Measurements from ENCODE around the gene BCR.

Gene BCR

DNA sequence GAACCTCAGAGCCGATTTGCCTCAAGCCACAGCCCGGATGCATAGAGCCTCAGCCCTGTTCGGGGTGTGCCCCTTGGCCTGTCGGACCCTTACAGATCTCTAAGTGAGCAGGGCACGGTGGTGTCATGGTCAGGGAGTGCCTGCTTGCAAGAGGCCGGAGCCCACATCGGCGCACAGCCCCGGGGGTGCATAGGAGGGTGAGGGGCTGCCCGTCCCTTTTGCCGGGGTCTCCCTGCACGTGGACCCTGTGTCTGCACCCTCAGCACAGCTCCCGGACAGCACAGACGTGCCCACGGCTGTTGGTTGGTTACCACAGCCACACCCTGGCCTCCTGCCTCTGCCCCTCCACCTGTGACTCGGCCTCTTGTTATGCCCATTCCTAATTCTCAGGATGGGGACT, 28.5 kb upstream of the BCR start:
- DNase-seq: no peak

DNA sequence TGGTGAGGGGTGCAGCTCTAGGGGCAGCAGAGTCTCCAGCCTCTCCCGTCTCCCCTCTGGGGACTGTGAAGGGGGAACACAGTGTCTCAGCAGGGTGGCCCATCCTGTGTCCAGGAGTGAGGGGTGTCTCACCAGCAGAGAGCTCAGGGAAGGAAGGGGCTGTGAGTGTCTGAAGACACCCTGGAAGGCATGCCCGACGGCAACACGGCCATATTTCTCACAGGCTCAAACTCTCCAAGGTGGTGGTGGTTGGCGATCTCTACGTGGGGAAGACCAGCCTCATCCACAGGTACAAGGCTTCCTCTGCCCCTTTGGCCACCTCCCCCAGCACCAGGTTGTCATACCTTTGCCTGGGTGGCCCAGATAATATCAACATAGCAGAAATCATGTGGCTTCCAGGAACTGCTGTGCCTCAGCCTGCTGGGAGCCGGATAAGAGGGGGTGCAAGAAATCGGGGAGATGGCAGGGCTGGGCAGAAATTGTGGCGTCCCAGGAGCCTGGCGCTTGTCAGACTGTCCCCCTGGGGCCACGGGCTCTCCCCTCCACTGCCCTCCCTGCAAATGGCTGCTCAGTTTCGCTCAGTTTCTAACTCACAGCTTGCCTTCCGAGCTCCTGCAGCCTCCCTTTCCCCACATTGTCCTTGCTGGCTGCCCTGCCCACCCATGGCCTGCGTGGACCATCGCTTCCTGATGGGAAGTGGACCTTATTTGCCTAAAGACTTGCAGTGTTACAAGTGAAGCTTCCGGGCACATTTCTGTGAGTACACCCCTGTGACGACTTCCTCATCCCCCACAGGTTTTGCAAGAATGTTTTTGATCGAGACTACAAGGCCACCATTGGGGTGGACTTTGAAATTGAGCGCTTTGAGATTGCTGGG, 27.8 kb upstream of the BCR start:
- DNase-seq: no peak

DNA sequence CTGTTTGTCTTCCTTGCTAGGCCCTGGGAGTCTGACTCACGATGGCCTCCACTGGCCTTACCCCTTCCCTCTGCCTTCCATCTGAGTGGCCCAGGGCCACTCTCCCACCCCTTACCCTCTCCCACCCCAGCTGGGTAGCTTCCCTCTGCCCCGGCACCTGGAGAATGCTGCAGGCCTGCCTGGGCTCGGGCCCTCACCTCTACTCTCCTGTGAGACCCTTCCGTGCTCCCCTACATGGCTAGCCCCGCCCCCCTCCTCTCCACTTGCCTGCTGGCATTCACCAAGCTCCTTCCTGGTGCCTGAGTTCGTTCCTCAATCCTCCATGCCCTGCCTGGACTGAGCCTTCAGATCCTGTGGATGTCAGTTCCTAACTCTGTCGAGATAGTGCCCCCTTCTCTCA, 26.3 kb upstream of the BCR start:
- no peak for DNase-seq

GRCh38 chr22:23154461-23154860, 25.8 kb upstream of the BCR start:
- no peak for DNase-seq

GRCh38 chr22:23155143-23155542, 25.2 kb upstream of the BCR start:
- DNase-seq: no peak

- DNase-seq: no peak
Observed at GRCh38 chr22:23155831-23156230, 24.5 kb upstream of the BCR start.

GRCh38 chr22:23156286-23156685, 24.0 kb upstream of the BCR start:
- no peak for DNase-seq

DNA sequence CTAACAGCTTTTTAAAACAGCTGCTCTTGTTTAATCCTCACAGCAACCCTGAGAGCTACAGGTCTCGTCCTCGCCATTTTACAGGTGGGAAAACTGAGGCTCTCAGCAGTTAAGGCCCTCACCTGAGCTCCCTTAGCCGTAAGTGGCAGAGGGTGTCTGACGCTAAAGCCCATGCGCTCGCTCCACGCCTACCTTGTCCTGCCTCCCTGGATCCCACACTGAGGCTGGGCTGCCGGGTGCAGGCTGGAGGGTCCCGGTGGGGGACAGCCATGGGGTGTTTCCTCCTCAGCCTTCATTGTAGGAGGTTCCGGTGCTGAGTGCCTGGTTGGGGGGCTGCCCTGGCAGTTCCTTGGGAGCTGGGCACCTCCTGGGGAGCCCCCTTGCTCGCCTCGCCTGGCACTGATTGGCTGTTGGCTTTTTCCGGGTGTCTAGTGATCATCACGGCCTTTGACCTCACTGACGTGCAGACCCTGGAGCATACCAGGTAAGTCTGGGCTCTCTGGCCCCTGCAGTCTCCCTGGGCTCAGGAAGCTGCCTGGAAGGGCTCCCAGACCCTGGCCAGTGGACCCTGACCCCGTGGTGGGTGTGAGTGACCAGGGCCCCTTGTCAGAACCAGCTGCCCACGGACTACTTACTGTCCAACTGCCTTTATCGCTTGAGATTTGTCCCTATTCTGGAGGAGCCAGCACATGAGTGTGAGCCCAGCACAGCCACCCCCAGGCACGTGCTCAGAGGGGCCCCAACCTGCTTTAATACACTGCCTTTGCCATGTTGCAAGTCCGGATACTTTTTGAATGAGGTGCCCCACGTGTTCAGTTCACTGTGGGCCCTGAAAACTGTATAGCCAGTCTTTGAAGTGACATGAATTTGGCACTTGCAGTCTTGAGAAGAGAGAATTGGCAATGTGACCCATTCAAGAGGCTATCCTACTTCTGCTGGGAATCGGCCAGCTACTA, 22.5 kb upstream of the BCR start:
- DNase-seq: no peak

DNA sequence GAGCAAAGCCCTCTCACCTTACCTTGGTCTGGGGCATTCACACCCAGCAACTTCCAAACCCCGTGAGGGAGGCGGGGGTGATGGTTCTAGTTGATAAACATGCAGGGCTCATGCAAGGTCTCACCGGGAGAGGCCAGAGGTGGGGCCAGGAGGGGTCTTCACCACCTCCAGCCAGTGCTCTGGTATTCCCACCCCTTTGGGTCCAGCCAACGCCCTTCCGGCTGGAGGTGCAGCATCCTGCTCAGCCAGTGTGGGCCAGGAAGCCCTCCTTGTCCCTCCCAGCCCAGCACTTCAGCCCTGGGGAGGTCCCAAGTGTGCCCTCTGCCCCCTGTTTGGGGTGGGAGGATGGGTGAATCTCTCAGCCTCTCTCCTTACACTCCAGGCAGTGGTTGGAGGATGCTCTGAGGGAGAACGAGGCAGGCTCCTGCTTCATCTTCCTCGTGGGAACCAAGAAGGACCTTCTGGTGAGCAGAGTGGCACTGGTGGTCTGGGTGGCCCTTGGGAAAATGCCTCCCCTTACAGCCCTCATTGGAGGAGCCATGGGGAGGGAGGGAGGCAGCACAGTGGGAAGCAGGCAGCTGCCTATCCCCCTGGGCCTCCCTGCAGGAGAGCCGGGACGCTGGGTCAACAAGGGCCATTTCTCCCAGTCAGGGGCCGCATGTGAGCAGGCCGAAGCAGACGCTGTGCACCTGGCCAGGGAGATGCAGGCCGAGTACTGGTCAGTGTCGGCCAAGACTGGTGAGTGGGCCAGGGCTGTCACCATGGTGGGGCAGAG, 21.6 kb upstream of the BCR start:
- DNase-seq: no peak

GRCh38 chr22:23159291-23159630, 21.0 kb upstream of the BCR start:
- no peak for DNase-seq

GRCh38 chr22:23161029-23161428, 19.3 kb upstream of the BCR start:
- no peak for DNase-seq

GRCh38 chr22:23161574-23161973, 18.7 kb upstream of the BCR start:
- no peak for DNase-seq

GRCh38 chr22:23163665-23164064, 16.6 kb upstream of the BCR start:
- no peak for DNase-seq

GRCh38 chr22:23164091-23164490, 16.2 kb upstream of the BCR start:
- DNase-seq: no peak

DNA sequence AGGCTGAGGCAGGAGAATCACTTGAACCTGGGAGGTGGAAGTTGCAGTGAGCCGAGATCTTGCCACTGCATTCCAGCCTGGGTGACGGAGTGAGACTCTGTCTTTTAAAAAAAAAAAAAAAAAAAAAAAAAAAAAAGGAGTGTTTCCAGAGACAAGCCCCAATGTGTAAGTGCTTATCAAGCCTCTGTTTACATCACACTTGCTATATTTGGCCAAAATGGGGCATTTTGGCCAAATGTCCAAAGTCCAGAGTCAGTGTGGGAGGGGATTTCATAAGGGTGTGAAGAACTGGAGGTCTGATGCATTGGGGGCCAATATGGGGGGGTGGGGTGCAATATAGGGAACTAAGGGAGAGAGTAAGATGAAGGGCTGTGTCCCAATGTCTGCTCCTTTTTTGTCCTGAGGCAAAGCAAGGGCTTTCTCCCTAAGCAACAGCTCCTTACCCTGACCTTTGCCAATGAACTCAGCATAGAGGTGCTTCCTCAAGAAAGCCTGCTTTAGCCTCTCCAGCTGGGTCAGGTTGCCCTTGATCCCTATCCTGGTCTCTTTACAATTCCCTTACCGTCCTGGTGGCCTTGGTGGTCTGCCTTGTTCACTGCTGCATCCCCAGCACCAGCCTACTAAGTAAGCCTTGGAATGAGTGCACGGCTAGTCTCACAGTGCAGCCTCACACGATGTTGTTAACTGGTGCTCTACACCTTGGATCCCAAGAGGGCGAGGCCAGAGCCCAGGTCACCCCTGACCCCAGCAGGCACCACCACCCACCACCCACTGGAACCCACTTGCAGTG, 14.1 kb upstream of the BCR start:
- no peak for DNase-seq

- peak; percentile 74 for DNase-seq
Observed at GRCh38 chr22:23166841-23167616, 13.3 kb upstream of the BCR start.

DNA sequence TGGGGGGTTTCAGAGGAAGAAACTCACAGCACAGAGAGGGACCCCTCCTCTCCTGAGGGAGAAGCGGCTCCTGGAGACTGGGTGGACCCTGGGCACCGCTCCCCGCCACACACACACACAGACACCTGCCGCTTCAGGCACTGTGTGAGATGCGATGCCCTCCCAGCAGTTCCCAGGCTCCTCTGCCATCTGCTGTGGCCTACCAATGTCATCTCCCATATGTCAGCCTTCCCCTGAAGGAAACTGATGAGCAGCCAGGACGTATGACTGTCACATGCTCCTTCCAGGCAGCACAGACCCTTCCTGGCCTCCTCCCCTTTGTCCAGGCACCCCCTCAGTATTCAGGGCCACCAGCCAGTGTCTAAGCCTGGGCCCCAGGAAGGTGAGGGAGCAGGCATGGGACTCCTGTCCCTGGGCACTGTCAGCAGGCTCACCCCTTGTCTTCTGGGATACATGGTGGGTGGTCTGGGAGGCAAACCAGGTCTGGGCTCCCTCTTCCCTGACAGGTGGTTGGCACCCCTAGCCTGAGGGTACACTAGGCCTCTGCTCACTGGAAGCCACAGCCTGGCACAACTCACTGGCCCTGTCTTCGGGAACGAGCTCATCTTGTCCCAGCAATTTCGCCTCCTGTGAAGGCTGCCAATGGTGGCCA, 11.8 kb upstream of the BCR start:
- peak; percentile 72 for DNase-seq

DNA sequence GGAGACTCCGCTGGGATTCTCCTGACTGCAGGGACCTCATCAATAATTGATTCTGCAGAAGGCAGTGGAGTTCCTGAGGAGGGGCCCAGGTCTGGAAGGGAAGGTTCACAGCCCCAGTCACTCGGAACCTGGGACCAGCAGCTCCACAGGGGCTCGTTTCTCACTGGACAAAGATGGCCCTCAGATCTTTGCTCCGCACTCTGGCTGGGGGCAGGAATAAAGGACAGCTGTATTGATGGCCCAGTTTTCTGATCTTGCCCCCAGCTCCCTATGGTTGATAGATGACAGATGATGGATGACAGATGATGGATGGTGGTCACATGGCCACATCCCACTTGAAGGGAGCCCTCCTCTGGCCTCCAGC, 11.3 kb upstream of the BCR start:
- DNase-seq: peak; percentile 78

GRCh38 chr22:23175817-23176644, 4.3 kb upstream of the BCR start:
- no peak for DNase-seq

DNA sequence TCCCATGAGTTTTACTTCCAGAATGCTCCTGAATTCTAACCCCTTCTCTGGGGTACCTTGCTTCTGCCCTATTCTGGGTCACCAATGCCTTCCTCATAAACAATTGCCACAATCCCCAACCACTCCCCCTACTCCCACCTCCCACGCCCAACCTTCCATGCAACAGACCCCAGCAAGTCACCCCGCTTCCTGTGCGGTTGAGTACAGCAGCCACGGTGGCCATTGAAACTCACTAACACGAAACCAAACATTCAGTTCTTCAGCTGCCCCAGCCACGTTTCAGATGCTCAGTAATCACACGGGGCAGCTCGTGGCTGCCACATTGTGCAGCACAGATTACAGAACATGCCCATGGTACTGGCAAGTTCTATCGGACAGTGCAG, 3.7 kb upstream of the BCR start:
- no peak for DNase-seq

All from eye (tissue), 1 donor.